Gastrocnemius medialis (tissue), 4 donors: ENCODE data around the gene SCLY.

ENCODE experiments used
- CTCF ChIP-seq, 5 experiments: fragments of 450-650 bp in 3 of 5; fragments of 200-600 bp in 2 of 5; sonication (generic) in 2 of 5; IDR thresholded peaks in 4 of 5; conservative IDR thresholded peaks in 1 of 5; 1 replicate in 4 of 5; 2 replicates in 1 of 5; pipeline ENCODE4 v1.5.1; 2016 to 2019; ENCODE audit warnings: antibody characterized with exemption in 5 of 5, mild to moderate bottlenecking in 3 of 5, moderate library complexity in 3 of 5
- POLR2A ChIP-seq, 2 donors: fragments of 450-650 bp; IDR thresholded peaks; one replicate each; pipeline ENCODE4 v1.6.1; 2017; ENCODE audit warnings: antibody characterized with exemption in 2 of 2, mild to moderate bottlenecking in 2 of 2, moderate library complexity in 2 of 2

- TF ChIP-seq CTCF (IDR thresholded peaks at IDR 0.05 in 4 of 5, conservative IDR thresholded peaks at IDR 0.05 in 1 of 5): no peak
- no peak for TF ChIP-seq POLR2A (IDR thresholded peaks at IDR 0.05)
Observed at GRCh38 chr2:238126775-238127164, 66.0 kb downstream of the SCLY start.
